HG03108 (cell line): Measurements from ENCODE around the gene ASXL3.

ENCODE experiments used
- ATAC-seq: cut with Tn5 transposase; IDR thresholded peaks from one replicate; pipeline ENCODE4 v1.9.1; 2021; ENCODE audit warnings: moderate library complexity; ENCODE audit not compliant: unreplicated experiment

ASXL3 gene

GRCh38 chr18:33712719-33713118, 134.7 kb downstream of the ASXL3 start:
- ATAC-seq = no peak

GRCh38 chr18:33716061-33716683, 138.2 kb downstream of the ASXL3 start:
- no peak for ATAC-seq

- ATAC-seq = no peak
Observed at GRCh38 chr18:33717339-33717738, 139.3 kb downstream of the ASXL3 start.

GRCh38 chr18:33720133-33720532, 142.1 kb downstream of the ASXL3 start:
- no peak for ATAC-seq

- no peak for ATAC-seq
Observed at GRCh38 chr18:33729556-33729955, 151.5 kb downstream of the ASXL3 start.

- no peak for ATAC-seq
Observed at GRCh38 chr18:33733376-33733775, 155.4 kb downstream of the ASXL3 start.

- no peak for ATAC-seq
Observed at GRCh38 chr18:33735428-33735827, 157.4 kb downstream of the ASXL3 start.

GRCh38 chr18:33741760-33742159, 163.7 kb downstream of the ASXL3 start:
- no peak for ATAC-seq

- ATAC-seq = no peak
Observed at GRCh38 chr18:33744032-33744697, 166.1 kb downstream of the ASXL3 start.

GRCh38 chr18:33745151-33745795, 167.3 kb downstream of the ASXL3 start:
- no peak for ATAC-seq

- ATAC-seq = no peak
Observed at GRCh38 chr18:33745871-33746545, 168.0 kb downstream of the ASXL3 start.

- no peak for ATAC-seq
Observed at GRCh38 chr18:33749834-33750233, 171.8 kb downstream of the ASXL3 start.

- ATAC-seq = no peak
Observed at GRCh38 chr18:33750366-33750765, 172.3 kb downstream of the ASXL3 start.

- no peak for ATAC-seq
Observed at GRCh38 chr18:33751613-33752221, 173.7 kb downstream of the ASXL3 start.

GRCh38 chr18:33755391-33755790, 177.4 kb downstream of the ASXL3 start:
- no peak for ATAC-seq

- ATAC-seq = no peak
Observed at GRCh38 chr18:33755931-33756560, 178.0 kb downstream of the ASXL3 start.

- ATAC-seq = no peak
Observed at GRCh38 chr18:33757037-33757436, 179.0 kb downstream of the ASXL3 start.

- no peak for ATAC-seq
Observed at GRCh38 chr18:33761363-33761762, 183.3 kb downstream of the ASXL3 start.

- ATAC-seq = no peak
Observed at GRCh38 chr18:33781429-33781828, 203.4 kb downstream of the ASXL3 start.
